Stimulated activated CD4-positive, alpha-beta T cell treated with anti-CD3 and anti-CD28 coated beads, Interleukin-1b, Interleukin-23, amount 100 ng/mL, for 1 hour (primary cell): ENCODE data around the gene ORMDL3.
"Not testable (repeated sequence)": the region's sequence is repeated elsewhere in the genome, so short reads cannot be mapped to it uniquely, and the experiment has no call there.

Source experiments
- DNase-seq, 2 donors: peaks; one replicate each; pipeline ENCODE4 v3.0.0-alpha.2; 2020; ENCODE audit warnings: low read depth in 2 of 2

The ORMDL3 gene

GRCh38 chr17:39886102-39886501, 41.3 kb downstream of the ORMDL3 start:
- DNase-seq, result not testable (repeated sequence)

DNA sequence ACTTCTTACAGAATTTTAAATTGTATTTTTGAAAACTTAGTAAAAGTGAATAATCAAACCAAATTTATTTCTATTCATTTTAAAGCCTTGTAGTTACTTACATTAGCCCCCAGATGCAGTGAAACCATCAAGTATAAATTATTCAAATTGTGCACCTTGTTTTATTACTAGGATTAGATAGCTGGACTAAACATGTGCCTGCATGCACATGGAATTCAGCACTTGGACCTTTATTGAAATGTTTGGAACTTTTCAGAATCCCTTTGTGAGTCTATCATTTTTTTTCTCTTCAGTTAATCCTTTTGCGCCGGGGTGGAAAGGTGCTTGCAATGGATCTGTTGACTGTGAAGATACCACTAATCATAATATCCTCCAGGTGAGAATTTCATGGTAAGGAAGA, 54.6 kb downstream of the ORMDL3 start:
- DNase-seq, result no peak

DNA sequence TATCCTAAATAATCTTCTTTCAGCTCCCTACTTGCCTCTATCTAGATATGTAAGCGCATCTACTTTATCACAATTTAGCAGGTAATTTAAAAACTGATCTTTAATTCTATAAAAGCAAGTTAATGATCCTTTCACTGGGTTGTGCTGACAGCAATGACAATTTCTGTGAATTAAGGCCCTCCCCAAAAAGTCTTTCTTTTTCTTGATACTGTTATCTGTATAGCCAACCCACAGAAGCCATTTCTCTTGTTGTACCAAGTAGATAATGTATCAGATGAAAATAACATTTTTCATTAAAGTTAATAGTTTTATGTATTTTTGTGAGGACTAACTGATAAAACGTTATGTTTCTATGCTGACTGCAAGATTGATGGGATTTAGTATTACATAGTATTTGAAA, 55.6 kb downstream of the ORMDL3 start:
- no peak for DNase-seq
